Neural progenitor cell (in vitro differentiated cells): Measurements from ENCODE around the gene KCNIP1. TPM values are rescaled to one million over a fixed set of nuclear protein-coding genes. Genes with fewer than 3 reads are reported as not detected.

Experiments used
- DNase-seq: peaks from one replicate; pipeline ENCODE4 v3.0.0-alpha.2; 2016; ENCODE audit warnings: low spot score
- H2AFZ ChIP-seq: fragments of 200-600 bp; sonication (generic); replicated peaks from 2 replicates; pipeline ENCODE4 v1.6.1; 2016; ENCODE audit warnings: antibody characterized with exemption
- H3F3A ChIP-seq: fragments of 200-600 bp; sonication (generic); 2 replicates; pipeline ENCODE4 v1.6.1; 2016; ENCODE audit warnings: antibody characterized with exemption, low read depth
- H3K27ac ChIP-seq: fragments of 200-600 bp; sonication (generic); 2 replicates; pipeline ENCODE4 v1.5.1; 2016; ENCODE audit warnings: mild to moderate bottlenecking
- H3K27me3 ChIP-seq: fragments of 200-600 bp; sonication (generic); 2 replicates; pipeline ENCODE4 v1.6.1; 2016; ENCODE audit warnings: mild to moderate bottlenecking, moderate library complexity
- H3K36me3 ChIP-seq: fragments of 200-600 bp; sonication (generic); 2 replicates; pipeline ENCODE4 v1.5.1; 2016
- H3K4me1 ChIP-seq: fragments of 200-600 bp; sonication (generic); 2 replicates; pipeline ENCODE4 v1.6.1; 2016; ENCODE audit warnings: mixed run types
- H3K4me2 ChIP-seq: fragments of 200-600 bp; sonication (generic); 2 replicates; pipeline ENCODE4 v1.6.1; 2016
- H3K4me3 ChIP-seq: fragments of 200-600 bp; sonication (generic); 2 replicates; pipeline ENCODE4 v1.5.1; 2016
- H3K79me2 ChIP-seq: fragments of 200-600 bp; sonication (generic); 2 replicates; pipeline ENCODE4 v1.6.1; 2016; ENCODE audit warnings: low read depth
- H3K9ac ChIP-seq: fragments of 200-600 bp; sonication (generic); 2 replicates; pipeline ENCODE4 v1.6.1; 2016
- H3K9me3 ChIP-seq: fragments of 200-600 bp; sonication (generic); 2 replicates; pipeline ENCODE4 v1.5.1; 2016; ENCODE audit warnings: low read depth
- H4K20me1 ChIP-seq: fragments of 200-600 bp; sonication (generic); 2 replicates; pipeline ENCODE4 v1.6.1; 2016; ENCODE audit warnings: low read depth
- H3K27ac Mint-ChIP-seq: 3 replicates; pipeline ENCODE4 v1.8.0; 2021; ENCODE audit warnings: mixed read lengths
- H3K27me3 Mint-ChIP-seq: 2 replicates; pipeline ENCODE4 v1.8.0; 2022; ENCODE audit warnings: low read depth, mild to moderate bottlenecking, inconsistent platforms, moderate library complexity, mixed read lengths; ENCODE audit not compliant: insufficient read depth
- H3K36me3 Mint-ChIP-seq: 3 replicates; pipeline ENCODE4 v1.8.0; 2021; ENCODE audit warnings: mixed read lengths
- H3K4me1 Mint-ChIP-seq: 3 replicates; pipeline ENCODE4 v1.8.0; 2021; ENCODE audit warnings: mixed read lengths
- H3K4me3 Mint-ChIP-seq: 3 replicates; pipeline ENCODE4 v1.8.0; 2021; ENCODE audit warnings: mild to moderate bottlenecking, moderate library complexity, mixed read lengths
- H3K9me3 Mint-ChIP-seq: 3 replicates; pipeline ENCODE4 v1.8.0; 2020; ENCODE audit warnings: mixed read lengths
- EZH2 ChIP-seq: fragments of 200-600 bp; sonication (generic); IDR thresholded peaks from 2 replicates; pipeline ENCODE4 v1.6.1; 2017; ENCODE audit warnings: antibody characterized with exemption, mild to moderate bottlenecking, moderate library complexity
- EZH2phosphoT487 ChIP-seq: fragments of 200-600 bp; sonication (generic); IDR thresholded peaks from 2 replicates; pipeline ENCODE4 v1.6.1; 2017; ENCODE audit warnings: antibody characterized with exemption
- total RNA-seq: library from RNA; depleted of rRNA; stranded (reverse); fragments of >200 nt; gene quantifications from 2 replicates; pipeline ENCODE4 v1.2.3, GENCODE V29; 2015; ENCODE audit warnings: low replicate concordance
- TF ChIP-seq, protein P1 (sequence below): fragments of 200-600 bp; sonication (generic); IDR thresholded peaks from 2 replicates; pipeline ENCODE4 v1.5.1; 2017; ENCODE audit warnings: antibody characterized with exemption, mild to moderate bottlenecking

KCNIP1 gene
- total RNA-seq, 1 donor from 2014 or later: 2.8 TPM

DNA sequence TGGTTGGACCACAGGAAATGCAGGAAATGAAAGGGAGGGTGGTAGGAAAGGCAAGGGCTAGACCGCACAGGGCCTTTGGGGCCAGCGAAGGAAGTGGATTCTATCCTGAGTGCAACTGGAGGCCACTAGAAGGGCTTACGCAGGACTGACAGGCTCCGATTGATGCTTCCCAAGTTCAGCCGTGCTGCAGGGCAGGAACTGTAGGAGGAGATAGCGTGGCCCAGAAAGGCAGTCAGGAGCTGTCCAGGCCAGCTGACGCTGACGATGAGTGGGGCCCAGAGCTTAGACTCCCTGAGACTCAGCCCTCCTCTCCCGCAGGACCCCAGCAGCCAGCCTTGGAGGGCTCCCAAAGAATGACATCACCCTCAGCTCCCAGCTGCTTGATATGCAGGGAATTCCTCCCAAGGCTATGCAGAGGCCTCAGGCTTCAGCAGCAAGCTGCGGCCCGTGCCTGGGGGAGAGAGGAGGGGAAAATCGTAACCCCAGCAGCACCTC, 48.8 kb downstream of the KCNIP1 start:
- Histone ChIP-seq H4K20me1 (no peaks in the 10 kb centered on the region), H3K9ac (no peak overlapping the region), H3K4me3 (no peak overlapping the region), H3K4me1 (no peaks in the 10 kb centered on the region), H2AFZ (no peak overlapping the region), H3K27me3 (no peaks in the 10 kb centered on the region), H3K36me3 (no peaks in the 10 kb centered on the region), H3K27ac (no peak overlapping the region), H3K79me2 (no peaks in the 10 kb centered on the region), H3K4me2 (no peak overlapping the region), H3K9me3 (no peaks in the 10 kb centered on the region), H3F3A (no peaks in the 10 kb centered on the region)
- Mint-ChIP-seq H3K36me3 (no peaks in the 10 kb centered on the region), H3K27ac (no peak overlapping the region), H3K4me1 (peaks cover 3% of the 10 kb centered on the region), H3K27me3 (no peaks in the 10 kb centered on the region), H3K9me3 (no peaks in the 10 kb centered on the region), H3K4me3 (no peak overlapping the region)
- TF ChIP-seq, protein P1, sequence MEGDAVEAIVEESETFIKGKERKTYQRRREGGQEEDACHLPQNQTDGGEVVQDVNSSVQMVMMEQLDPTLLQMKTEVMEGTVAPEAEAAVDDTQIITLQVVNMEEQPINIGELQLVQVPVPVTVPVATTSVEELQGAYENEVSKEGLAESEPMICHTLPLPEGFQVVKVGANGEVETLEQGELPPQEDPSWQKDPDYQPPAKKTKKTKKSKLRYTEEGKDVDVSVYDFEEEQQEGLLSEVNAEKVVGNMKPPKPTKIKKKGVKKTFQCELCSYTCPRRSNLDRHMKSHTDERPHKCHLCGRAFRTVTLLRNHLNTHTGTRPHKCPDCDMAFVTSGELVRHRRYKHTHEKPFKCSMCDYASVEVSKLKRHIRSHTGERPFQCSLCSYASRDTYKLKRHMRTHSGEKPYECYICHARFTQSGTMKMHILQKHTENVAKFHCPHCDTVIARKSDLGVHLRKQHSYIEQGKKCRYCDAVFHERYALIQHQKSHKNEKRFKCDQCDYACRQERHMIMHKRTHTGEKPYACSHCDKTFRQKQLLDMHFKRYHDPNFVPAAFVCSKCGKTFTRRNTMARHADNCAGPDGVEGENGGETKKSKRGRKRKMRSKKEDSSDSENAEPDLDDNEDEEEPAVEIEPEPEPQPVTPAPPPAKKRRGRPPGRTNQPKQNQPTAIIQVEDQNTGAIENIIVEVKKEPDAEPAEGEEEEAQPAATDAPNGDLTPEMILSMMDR: no peak
- TF ChIP-seq EZH2phosphoT487: no peak
- no peak for TF ChIP-seq EZH2
- DNase-seq: peak; percentile 53

DNA sequence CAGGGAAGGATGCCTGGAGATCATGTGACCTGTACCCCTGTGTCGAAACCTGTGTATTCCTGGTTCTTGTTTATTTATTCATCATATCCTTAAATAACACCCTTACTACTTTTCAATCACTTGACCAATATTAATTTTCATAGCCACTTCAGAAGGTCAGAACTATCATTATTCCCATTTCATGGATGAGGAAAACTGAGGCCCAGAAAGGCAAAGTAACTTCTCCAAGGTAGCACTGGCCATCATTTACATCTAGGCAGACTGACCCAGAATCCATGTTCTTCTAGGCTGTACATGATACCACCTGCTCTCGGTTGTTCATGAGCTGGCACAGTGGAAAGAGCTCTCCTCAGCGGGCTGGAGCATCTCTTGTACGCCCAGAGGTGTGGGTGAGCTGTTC, 49.4 kb downstream of the KCNIP1 start:
- no peaks in the 10 kb centered on the region for H3K9me3 ChIP-seq
- no peak overlapping the region for H3K4me2 ChIP-seq
- H3K27me3 ChIP-seq: no peaks in the 10 kb centered on the region
- no peak overlapping the region for H2AFZ ChIP-seq
- H3K9ac ChIP-seq: no peak overlapping the region
- no peaks in the 10 kb centered on the region for H3K36me3 Mint-ChIP-seq
- H3K4me3 Mint-ChIP-seq: no peak overlapping the region
- no peak overlapping the region for H3K4me3 ChIP-seq
- no peak for DNase-seq
- H4K20me1 ChIP-seq: no peaks in the 10 kb centered on the region
- H3K4me1 Mint-ChIP-seq: peaks cover 3% of the 10 kb centered on the region
- H3K27me3 Mint-ChIP-seq: no peaks in the 10 kb centered on the region
- H3K36me3 ChIP-seq: no peaks in the 10 kb centered on the region
- H3K4me1 ChIP-seq: no peaks in the 10 kb centered on the region
- no peak overlapping the region for H3K27ac Mint-ChIP-seq
- H3K9me3 Mint-ChIP-seq: no peaks in the 10 kb centered on the region
- TF ChIP-seq, protein P1: no peak
- TF ChIP-seq EZH2phosphoT487 (no peak), EZH2 (no peak)
- H3K79me2 ChIP-seq: no peaks in the 10 kb centered on the region
- no peaks in the 10 kb centered on the region for H3F3A ChIP-seq
- H3K27ac ChIP-seq: no peak overlapping the region

DNA sequence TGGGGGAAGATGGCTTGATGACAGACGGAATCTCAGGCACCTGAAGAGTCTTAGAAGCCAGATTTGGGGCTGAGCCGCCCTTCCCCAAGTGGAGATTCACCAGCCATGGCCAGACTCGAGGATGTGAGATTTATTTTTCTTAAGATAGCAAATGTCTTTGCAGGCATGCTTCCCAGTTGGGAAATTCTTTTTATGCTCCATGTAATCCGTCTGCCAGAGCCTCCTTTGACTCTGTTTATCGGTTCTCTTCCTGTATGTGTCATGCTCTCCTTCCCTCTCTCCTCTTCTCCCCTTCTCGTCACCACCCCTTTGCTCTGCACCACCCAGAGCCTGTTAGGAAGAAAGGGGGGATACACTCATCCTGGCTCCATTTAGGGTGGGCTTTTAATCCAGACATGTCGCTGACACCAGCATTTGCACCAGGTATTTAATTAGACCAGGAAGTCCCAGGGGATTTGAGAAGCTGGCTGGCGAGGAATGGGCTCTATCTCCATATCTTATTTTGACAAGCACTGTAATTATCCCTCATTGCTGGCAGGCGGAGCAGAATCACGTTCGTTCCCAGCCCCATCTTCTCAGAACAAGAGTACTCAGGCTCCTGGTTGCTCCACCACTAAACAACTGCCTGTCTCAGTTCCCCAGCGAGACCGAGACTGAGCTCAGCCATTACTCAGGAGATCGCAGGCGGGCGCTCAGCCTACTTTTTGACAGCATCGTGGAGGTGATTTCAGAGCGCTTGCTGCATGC, 50.9 kb downstream of the KCNIP1 start:
- Histone ChIP-seq H3K27me3 (no peaks in the 10 kb centered on the region), H4K20me1 (no peaks in the 10 kb centered on the region), H3K79me2 (no peaks in the 10 kb centered on the region), H3F3A (no peaks in the 10 kb centered on the region), H3K9ac (no peak overlapping the region), H3K4me1 (no peaks in the 10 kb centered on the region), H3K4me2 (no peak overlapping the region), H3K4me3 (no peak overlapping the region), H3K27ac (no peak overlapping the region), H2AFZ (no peak overlapping the region), H3K36me3 (no peaks in the 10 kb centered on the region), H3K9me3 (no peaks in the 10 kb centered on the region)
- no peak overlapping the region for H3K4me3 Mint-ChIP-seq
- H3K9me3 Mint-ChIP-seq: no peaks in the 10 kb centered on the region
- DNase-seq: no peak
- no peak for TF ChIP-seq EZH2
- TF ChIP-seq, protein P1: no peak
- TF ChIP-seq EZH2phosphoT487: no peak
- H3K27me3 Mint-ChIP-seq: peaks cover 2% of the 10 kb centered on the region
- H3K27ac Mint-ChIP-seq: no peak overlapping the region
- H3K36me3 Mint-ChIP-seq: no peaks in the 10 kb centered on the region
- H3K4me1 Mint-ChIP-seq: peaks cover 8% of the 10 kb centered on the region
